K562 (cell line): ENCODE measurements around the gene WDR55. TPM values are rescaled to one million over a fixed set of nuclear protein-coding genes. Genes with fewer than 3 reads are reported as not detected.
A peak's percentile ranks its signal among the peaks of the same experiment; 100 is the strongest.

Experiments used
- CEBPB ChIP-seq: fragments of 450-650 bp; IDR thresholded peaks from 2 replicates; pipeline ENCODE4 v1.6.1; 2016; ENCODE audit warnings: missing genetic modification characterization, missing compliant biosample characterization
- DPF2 ChIP-seq: fragments of 450-650 bp; IDR thresholded peaks from 2 replicates; pipeline ENCODE4 v1.6.1; 2016
- ETS2 ChIP-seq: IDR thresholded peaks from 2 replicates; pipeline ENCODE4 v1.6.1; 2016; ENCODE audit warnings: borderline replicate concordance, missing genetic modification characterization, mild to moderate bottlenecking, moderate library complexity, missing compliant biosample characterization; ENCODE audit not compliant: poor library complexity, severe bottlenecking
- HMGN3 ChIP-seq: IDR thresholded peaks from 2 replicates; pipeline ENCODE4 v1.6.1; 2011; ENCODE audit warnings: borderline replicate concordance, low read depth, mild to moderate bottlenecking, mixed read lengths, low read length; ENCODE audit not compliant: insufficient read length; ENCODE audit errors: extremely low read depth
- MTA3 ChIP-seq: fragments of 450-650 bp; formaldehyde crosslinking; IDR thresholded peaks from 2 replicates; pipeline ENCODE4 v1.6.1; 2017; ENCODE audit warnings: mild to moderate bottlenecking, borderline replicate concordance
- RBM15 ChIP-seq: fragments of 200-400 bp; formaldehyde crosslinking; IDR thresholded peaks from 2 replicates; pipeline ENCODE4 v1.6.1; 2018; ENCODE audit warnings: mild to moderate bottlenecking, low read length, moderate library complexity; ENCODE audit not compliant: insufficient read depth
- RBM34 ChIP-seq: fragments of 200-400 bp; formaldehyde crosslinking; IDR thresholded peaks from 2 replicates; pipeline ENCODE4 v1.6.1; 2018; ENCODE audit warnings: low read length, borderline replicate concordance; ENCODE audit not compliant: insufficient read depth
- RBM39 ChIP-seq: fragments of 200-400 bp; formaldehyde crosslinking; optimal IDR thresholded peaks from 2 replicates; pipeline ENCODE3; 2018; ENCODE audit warnings: low read depth, low read length
- ZFP1 ChIP-seq: fragments of 450-650 bp; formaldehyde crosslinking; IDR thresholded peaks from 2 replicates; pipeline ENCODE4 v1.4.0; 2020; ENCODE audit warnings: mild to moderate bottlenecking, mixed read lengths
- ZNF263 ChIP-seq: sonication (generic); formaldehyde crosslinking; IDR thresholded peaks from 2 replicates; pipeline ENCODE4 v1.8.0; 2022; ENCODE audit warnings: mild to moderate bottlenecking, missing genetic modification reagents, borderline replicate concordance
- ZNF778 ChIP-seq: fragments of 450-650 bp; formaldehyde crosslinking; IDR thresholded peaks from 2 replicates; pipeline ENCODE4 v1.4.0; 2020; ENCODE audit warnings: mild to moderate bottlenecking, moderate library complexity
- ZNF780A ChIP-seq: fragments of 250-450 bp; sonication (Bioruptor Pico); IDR thresholded peaks from 2 replicates; pipeline ENCODE4 v1.5.0; 2021; ENCODE audit warnings: mild to moderate bottlenecking
- polyA plus RNA-seq, 8 experiments: library from polyadenylated mRNA; depleted of rRNA in 4 of 8; stranded (reverse) in 5 of 8; unstranded in 3 of 8; fragments of >200 nt; fragmentation: Nextera tagmentation in 2 of 8; fragmentation: Illumina TruSeq in 1 of 8; extraction: Ambion mirVana in 2 of 8; extraction: Trizol in 1 of 8; gene quantifications; 2 replicates each; pipeline versions ENCODE4 v1.2.1 to v1.2.3, GENCODE V29; 2011 to 2014; ENCODE audit warnings: inconsistent platforms in 1 of 8, missing spikeins in 1 of 8
- total RNA-seq, 7 experiments: library from RNA; depleted of rRNA in 6 of 7; stranded (reverse); fragments of >200 nt in 6 of 7; fragmentation: Illumina TruSeq in 2 of 7; extraction: Trizol in 2 of 7; gene quantifications; 2 replicates each; pipeline versions ENCODE4 v1.2.1 to v1.2.3, GENCODE V29; 2011 to 2021; ENCODE audit warnings: low replicate concordance in 1 of 7
- TF ChIP-seq, protein P1 (sequence below), 2 experiments: fragments of 450-650 bp in 1 of 2; sonication (generic) in 1 of 2; formaldehyde crosslinking in 1 of 2; IDR thresholded peaks; 2 replicates each; pipeline versions ENCODE4 v1.7.1 to v1.9.0; 2016 to 2022; ENCODE audit warnings: inconsistent platforms in 1 of 2, mild to moderate bottlenecking in 1 of 2, missing genetic modification reagents in 1 of 2
- TF ChIP-seq, protein P2 (sequence below): fragments of 450-650 bp; formaldehyde crosslinking; IDR thresholded peaks from 2 replicates; pipeline ENCODE4 v1.4.0; 2020; ENCODE audit warnings: mild to moderate bottlenecking
- TF ChIP-seq, protein P3 (sequence below): conservative IDR thresholded peaks from 2 replicates; pipeline ENCODE4 v1.6.1; 2011; ENCODE audit warnings: low read depth, mild to moderate bottlenecking, low read length; ENCODE audit not compliant: control insufficient read depth

WDR55 gene
- total and polyA plus RNA-seq, 9 of the 15 experiments (the other 6 are each of a cell fraction or from before 2014, with no cell fraction given), result 5.2 to 45.0 (median 29.3) TPM

DNA sequence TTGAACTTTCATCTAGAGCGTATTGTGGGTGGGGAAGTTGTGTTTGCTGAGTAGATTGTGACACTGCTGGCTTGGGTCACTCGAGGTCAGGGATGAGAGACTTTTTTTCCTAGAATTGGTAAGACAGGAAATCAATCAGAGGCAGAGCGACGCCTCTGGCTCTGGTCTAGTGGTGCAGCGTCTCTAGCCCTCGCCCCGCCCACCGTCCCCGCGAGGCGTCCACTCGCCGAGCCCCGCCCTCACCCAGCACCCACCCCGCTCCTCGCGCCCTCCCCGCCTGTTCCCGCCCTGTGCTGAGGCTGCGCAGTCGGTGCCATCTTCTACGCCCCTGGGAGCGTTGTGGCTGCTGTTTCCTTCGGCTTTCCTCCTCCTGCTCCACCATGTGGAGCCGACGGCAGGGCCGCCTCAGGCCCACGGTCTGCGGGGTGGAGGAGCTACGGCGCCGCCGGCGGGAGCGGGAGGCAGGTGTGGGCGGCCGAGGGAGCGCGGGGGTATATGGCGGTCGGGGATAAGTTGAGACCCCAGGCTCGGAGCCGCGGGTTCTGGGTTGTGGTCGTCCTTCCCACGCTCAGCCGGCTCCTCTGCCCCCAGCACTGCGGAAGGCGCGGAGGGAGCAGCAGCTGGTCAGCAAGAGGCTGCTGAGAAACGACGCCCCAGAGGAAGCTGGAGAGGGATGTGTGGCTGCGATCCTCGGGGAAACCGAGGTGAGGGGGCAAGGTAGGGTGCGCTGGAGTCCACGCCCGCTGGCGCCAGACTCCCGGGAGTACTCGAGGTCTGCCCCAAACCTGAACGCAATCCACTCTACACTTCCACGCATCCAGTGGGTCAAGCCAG, 25.3 kb upstream of the WDR55 start, which contains the start of gene TMCO6 (continued):
- TF ChIP-seq RBM15, result no peak
- TF ChIP-seq ETS2 (tag), result no peak
- no peak for TF ChIP-seq ZNF778 (CRISPR knock-in tag)
- TF ChIP-seq RBM39, result no peak
- TF ChIP-seq, protein P1, sequence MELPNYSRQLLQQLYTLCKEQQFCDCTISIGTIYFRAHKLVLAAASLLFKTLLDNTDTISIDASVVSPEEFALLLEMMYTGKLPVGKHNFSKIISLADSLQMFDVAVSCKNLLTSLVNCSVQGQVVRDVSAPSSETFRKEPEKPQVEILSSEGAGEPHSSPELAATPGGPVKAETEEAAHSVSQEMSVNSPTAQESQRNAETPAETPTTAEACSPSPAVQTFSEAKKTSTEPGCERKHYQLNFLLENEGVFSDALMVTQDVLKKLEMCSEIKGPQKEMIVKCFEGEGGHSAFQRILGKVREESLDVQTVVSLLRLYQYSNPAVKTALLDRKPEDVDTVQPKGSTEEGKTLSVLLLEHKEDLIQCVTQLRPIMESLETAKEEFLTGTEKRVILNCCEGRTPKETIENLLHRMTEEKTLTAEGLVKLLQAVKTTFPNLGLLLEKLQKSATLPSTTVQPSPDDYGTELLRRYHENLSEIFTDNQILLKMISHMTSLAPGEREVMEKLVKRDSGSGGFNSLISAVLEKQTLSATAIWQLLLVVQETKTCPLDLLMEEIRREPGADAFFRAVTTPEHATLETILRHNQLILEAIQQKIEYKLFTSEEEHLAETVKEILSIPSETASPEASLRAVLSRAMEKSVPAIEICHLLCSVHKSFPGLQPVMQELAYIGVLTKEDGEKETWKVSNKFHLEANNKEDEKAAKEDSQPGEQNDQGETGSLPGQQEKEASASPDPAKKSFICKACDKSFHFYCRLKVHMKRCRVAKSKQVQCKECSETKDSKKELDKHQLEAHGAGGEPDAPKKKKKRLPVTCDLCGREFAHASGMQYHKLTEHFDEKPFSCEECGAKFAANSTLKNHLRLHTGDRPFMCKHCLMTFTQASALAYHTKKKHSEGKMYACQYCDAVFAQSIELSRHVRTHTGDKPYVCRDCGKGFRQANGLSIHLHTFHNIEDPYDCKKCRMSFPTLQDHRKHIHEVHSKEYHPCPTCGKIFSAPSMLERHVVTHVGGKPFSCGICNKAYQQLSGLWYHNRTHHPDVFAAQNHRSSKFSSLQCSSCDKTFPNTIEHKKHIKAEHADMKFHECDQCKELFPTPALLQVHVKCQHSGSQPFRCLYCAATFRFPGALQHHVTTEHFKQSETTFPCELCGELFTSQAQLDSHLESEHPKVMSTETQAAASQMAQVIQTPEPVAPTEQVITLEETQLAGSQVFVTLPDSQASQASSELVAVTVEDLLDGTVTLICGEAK (IDR thresholded peaks at IDR 0.05), result no peak
- TF ChIP-seq, protein P1 (CRISPR knock-in tag; IDR thresholded peaks at IDR 0.05), result no peak
- TF ChIP-seq CEBPB, result peak; percentile 96
- TF ChIP-seq HMGN3, result peak; percentile 93
- TF ChIP-seq, protein P2, sequence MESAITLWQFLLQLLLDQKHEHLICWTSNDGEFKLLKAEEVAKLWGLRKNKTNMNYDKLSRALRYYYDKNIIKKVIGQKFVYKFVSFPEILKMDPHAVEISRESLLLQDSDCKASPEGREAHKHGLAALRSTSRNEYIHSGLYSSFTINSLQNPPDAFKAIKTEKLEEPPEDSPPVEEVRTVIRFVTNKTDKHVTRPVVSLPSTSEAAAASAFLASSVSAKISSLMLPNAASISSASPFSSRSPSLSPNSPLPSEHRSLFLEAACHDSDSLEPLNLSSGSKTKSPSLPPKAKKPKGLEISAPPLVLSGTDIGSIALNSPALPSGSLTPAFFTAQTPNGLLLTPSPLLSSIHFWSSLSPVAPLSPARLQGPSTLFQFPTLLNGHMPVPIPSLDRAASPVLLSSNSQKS (CRISPR knock-in tag), result no peak
- no peak for TF ChIP-seq MTA3
- TF ChIP-seq ZNF263, result no peak
- no peak for TF ChIP-seq ZNF780A
- TF ChIP-seq DPF2, result peak; percentile 58; the same call in 1 of the 2 replicates
- TF ChIP-seq, protein P3, sequence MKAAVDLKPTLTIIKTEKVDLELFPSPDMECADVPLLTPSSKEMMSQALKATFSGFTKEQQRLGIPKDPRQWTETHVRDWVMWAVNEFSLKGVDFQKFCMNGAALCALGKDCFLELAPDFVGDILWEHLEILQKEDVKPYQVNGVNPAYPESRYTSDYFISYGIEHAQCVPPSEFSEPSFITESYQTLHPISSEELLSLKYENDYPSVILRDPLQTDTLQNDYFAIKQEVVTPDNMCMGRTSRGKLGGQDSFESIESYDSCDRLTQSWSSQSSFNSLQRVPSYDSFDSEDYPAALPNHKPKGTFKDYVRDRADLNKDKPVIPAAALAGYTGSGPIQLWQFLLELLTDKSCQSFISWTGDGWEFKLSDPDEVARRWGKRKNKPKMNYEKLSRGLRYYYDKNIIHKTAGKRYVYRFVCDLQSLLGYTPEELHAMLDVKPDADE, result 0 out of 2 replicates have a peak, but pooled peaks have one; percentile 27
- no peak for TF ChIP-seq RBM34
- no peak for TF ChIP-seq ZFP1
